K562 (cell line): ENCODE data around the gene ENOX2. TPM values are rescaled to one million over a fixed set of nuclear protein-coding genes. Genes with fewer than 3 reads are reported as not detected.
A peak's percentile ranks its signal among the peaks of the same experiment; 100 is the strongest.

Experiments
- CXXC5 ChIP-seq: fragments of 250-450 bp; sonication (Bioruptor Pico); IDR thresholded peaks from 2 replicates; pipeline ENCODE4 v1.8.0; 2022; ENCODE audit warnings: inconsistent platforms, mild to moderate bottlenecking, moderate library complexity
- FOXK2 ChIP-seq, 2 experiments: fragments of 450-650 bp; IDR thresholded peaks in 1 of 2; conservative IDR thresholded peaks in 1 of 2; 2 replicates each; pipeline ENCODE4 v1.6.1; 2016; ENCODE audit warnings: low read depth in 2 of 2, mild to moderate bottlenecking in 1 of 2
- GATA2 ChIP-seq: sonication (generic); formaldehyde crosslinking; IDR thresholded peaks from 2 replicates; pipeline ENCODE4 v1.4.0; 2020; ENCODE audit warnings: mild to moderate bottlenecking, missing genetic modification reagents
- KLF16 ChIP-seq: IDR thresholded peaks from 2 replicates; pipeline ENCODE4 v1.6.1; 2016; ENCODE audit warnings: antibody characterized with exemption
- MAFG ChIP-seq: fragments of 450-650 bp; conservative IDR thresholded peaks from 2 replicates; pipeline ENCODE4 v1.6.1; 2016; ENCODE audit warnings: missing genetic modification characterization, missing compliant biosample characterization
- RAD51 ChIP-seq: fragments of 450-650 bp; IDR thresholded peaks from 2 replicates; pipeline ENCODE4 v1.7.1; 2016; ENCODE audit warnings: low read depth, mild to moderate bottlenecking, borderline replicate concordance
- RBFOX2 ChIP-seq: fragments of 200-400 bp; formaldehyde crosslinking; IDR thresholded peaks from 2 replicates; pipeline ENCODE4 v1.6.1; 2017; ENCODE audit warnings: low read depth, mild to moderate bottlenecking, low read length, moderate library complexity
- SMARCA4 ChIP-seq: fragments of 450-650 bp; IDR thresholded peaks from 2 replicates; pipeline ENCODE4 v1.6.1; 2016
- TBP ChIP-seq: optimal IDR thresholded peaks from 2 replicates; pipeline ENCODE3; 2011; ENCODE audit warnings: low read depth, low read length, improper control_type of control experiment
- TCF3 ChIP-seq: sonication (generic); formaldehyde crosslinking; IDR thresholded peaks from 2 replicates; pipeline ENCODE4 v1.4.0; 2020; ENCODE audit warnings: mild to moderate bottlenecking, missing genetic modification reagents
- ZNF23 ChIP-seq: fragments of 250-450 bp; sonication (Bioruptor Pico); IDR thresholded peaks from 2 replicates; pipeline ENCODE4 v1.4.0; 2020; ENCODE audit warnings: mild to moderate bottlenecking
- polyA plus RNA-seq, 8 experiments: library from polyadenylated mRNA; depleted of rRNA in 4 of 8; stranded (reverse) in 5 of 8; unstranded in 3 of 8; fragments of >200 nt; fragmentation: Nextera tagmentation in 2 of 8; fragmentation: Illumina TruSeq in 1 of 8; extraction: Ambion mirVana in 2 of 8; extraction: Trizol in 1 of 8; gene quantifications; 2 replicates each; pipeline versions ENCODE4 v1.2.1 to v1.2.3, GENCODE V29; 2011 to 2014; ENCODE audit warnings: inconsistent platforms in 1 of 8, missing spikeins in 1 of 8
- total RNA-seq, 7 experiments: library from RNA; depleted of rRNA in 6 of 7; stranded (reverse); fragments of >200 nt in 6 of 7; fragmentation: Illumina TruSeq in 2 of 7; extraction: Trizol in 2 of 7; gene quantifications; 2 replicates each; pipeline versions ENCODE4 v1.2.1 to v1.2.3, GENCODE V29; 2011 to 2021; ENCODE audit warnings: low replicate concordance in 1 of 7
- TF ChIP-seq, protein P1 (sequence below): sonication (generic); formaldehyde crosslinking; IDR thresholded peaks from 2 replicates; pipeline ENCODE4 v1.9.0; 2022; ENCODE audit warnings: mild to moderate bottlenecking, missing genetic modification reagents
- TF ChIP-seq, protein P2 (sequence below): sonication (generic); formaldehyde crosslinking; IDR thresholded peaks from 2 replicates; pipeline ENCODE4 v1.8.0; 2022; ENCODE audit warnings: mild to moderate bottlenecking, missing genetic modification reagents, borderline replicate concordance
- TF ChIP-seq, protein P3 (sequence below): sonication (generic); formaldehyde crosslinking; IDR thresholded peaks from 2 replicates; pipeline ENCODE4 v1.9.0; 2022; ENCODE audit warnings: mild to moderate bottlenecking, missing genetic modification reagents
- TF ChIP-seq, protein P4 (sequence below), 2 experiments: fragments of 200-800 bp in 1 of 2; sonication (Bioruptor generic) in 1 of 2; sonication (generic) in 1 of 2; formaldehyde crosslinking in 1 of 2; IDR thresholded peaks in 1 of 2; conservative IDR thresholded peaks in 1 of 2; 2 replicates each; pipeline versions ENCODE4 v1.5.0 to v1.6.1; 2016 to 2020; ENCODE audit warnings: missing compliant biosample characterization in 1 of 2, missing genetic modification characterization in 1 of 2, missing genetic modification reagents in 1 of 2
- TF ChIP-seq, protein P5 (sequence below): fragments of 200-800 bp; sonication (Bioruptor generic); IDR thresholded peaks from 2 replicates; pipeline ENCODE4 v1.6.1; 2017; ENCODE audit warnings: missing genetic modification characterization, missing compliant biosample characterization
- TF ChIP-seq, protein P6 (sequence below): fragments of 250-450 bp; sonication (Bioruptor Pico); IDR thresholded peaks from 2 replicates; pipeline ENCODE4 v1.8.0; 2022; ENCODE audit warnings: inconsistent platforms, mild to moderate bottlenecking, moderate library complexity, borderline replicate concordance
- TF ChIP-seq, protein P7 (sequence below), 2 experiments: fragments of 450-650 bp; conservative IDR thresholded peaks; 2 replicates each; pipeline ENCODE4 v1.6.1; 2017; ENCODE audit warnings: mild to moderate bottlenecking in 2 of 2, moderate library complexity in 2 of 2

Gene ENOX2
- total and polyA plus RNA-seq, 9 of the 15 experiments (the other 6 are each of a cell fraction or from before 2014, with no cell fraction given): 6.1 to 24.0 (median 13.8) TPM

DNA sequence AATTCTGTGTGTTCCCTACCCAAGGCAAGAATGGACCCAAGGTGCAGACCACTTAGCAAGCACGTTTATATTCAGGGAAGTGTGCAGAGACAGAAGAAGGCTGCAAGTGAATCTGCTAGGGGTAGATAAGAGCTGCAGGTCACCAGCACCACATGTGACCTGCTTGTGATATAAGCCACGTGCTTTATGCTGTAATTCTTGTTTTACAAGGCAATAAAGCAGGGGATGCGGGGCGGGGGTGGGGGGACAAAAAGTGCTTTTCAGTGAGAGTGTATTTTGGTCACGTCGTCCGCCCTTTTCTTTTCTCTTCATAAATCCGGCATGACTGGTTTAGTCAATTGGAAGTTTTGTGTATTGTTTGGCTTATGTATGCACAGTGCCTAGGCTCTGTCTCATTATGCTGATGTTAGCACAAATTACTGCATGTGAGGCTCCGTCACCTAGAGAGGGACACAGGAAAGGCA lies 308.5 kb downstream of the ENOX2 start (continued):
- TF ChIP-seq, protein P1, sequence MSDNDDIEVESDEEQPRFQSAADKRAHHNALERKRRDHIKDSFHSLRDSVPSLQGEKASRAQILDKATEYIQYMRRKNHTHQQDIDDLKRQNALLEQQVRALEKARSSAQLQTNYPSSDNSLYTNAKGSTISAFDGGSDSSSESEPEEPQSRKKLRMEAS (CRISPR knock-in tag): peak; percentile 79
- TF ChIP-seq CXXC5 (CRISPR knock-in tag): peak; percentile 8; the same call in 1 of the 2 replicates
- TF ChIP-seq, protein P2, sequence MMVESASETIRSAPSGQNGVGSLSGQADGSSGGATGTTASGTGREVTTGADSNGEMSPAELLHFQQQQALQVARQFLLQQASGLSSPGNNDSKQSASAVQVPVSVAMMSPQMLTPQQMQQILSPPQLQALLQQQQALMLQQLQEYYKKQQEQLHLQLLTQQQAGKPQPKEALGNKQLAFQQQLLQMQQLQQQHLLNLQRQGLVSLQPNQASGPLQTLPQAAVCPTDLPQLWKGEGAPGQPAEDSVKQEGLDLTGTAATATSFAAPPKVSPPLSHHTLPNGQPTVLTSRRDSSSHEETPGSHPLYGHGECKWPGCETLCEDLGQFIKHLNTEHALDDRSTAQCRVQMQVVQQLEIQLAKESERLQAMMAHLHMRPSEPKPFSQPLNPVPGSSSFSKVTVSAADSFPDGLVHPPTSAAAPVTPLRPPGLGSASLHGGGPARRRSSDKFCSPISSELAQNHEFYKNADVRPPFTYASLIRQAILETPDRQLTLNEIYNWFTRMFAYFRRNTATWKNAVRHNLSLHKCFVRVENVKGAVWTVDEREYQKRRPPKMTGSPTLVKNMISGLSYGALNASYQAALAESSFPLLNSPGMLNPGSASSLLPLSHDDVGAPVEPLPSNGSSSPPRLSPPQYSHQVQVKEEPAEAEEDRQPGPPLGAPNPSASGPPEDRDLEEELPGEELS (CRISPR knock-in tag): no peak
- peak; percentile 59; the same call in 1 of the 2 replicates for TF ChIP-seq GATA2 (CRISPR knock-in tag)
- peak; percentile 83 for TF ChIP-seq RAD51
- TF ChIP-seq, protein P3, sequence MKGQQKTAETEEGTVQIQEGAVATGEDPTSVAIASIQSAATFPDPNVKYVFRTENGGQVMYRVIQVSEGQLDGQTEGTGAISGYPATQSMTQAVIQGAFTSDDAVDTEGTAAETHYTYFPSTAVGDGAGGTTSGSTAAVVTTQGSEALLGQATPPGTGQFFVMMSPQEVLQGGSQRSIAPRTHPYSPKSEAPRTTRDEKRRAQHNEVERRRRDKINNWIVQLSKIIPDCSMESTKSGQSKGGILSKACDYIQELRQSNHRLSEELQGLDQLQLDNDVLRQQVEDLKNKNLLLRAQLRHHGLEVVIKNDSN (CRISPR knock-in tag): peak; percentile 82
- 0 out of 2 replicates have a peak, but pooled peaks have one; percentile 13 for TF ChIP-seq RBFOX2
- TF ChIP-seq TBP: peak; percentile 29
- TF ChIP-seq FOXK2 (conservative IDR thresholded peaks at IDR 0.05 in 1 of 2, IDR thresholded peaks at IDR 0.05 in 1 of 2; ENCODE audit: low read depth in 2 of 2): peak in 1 of 2 experiments; percentile 59; a peak in 2 of 4 replicates
- TF ChIP-seq, protein P4, sequence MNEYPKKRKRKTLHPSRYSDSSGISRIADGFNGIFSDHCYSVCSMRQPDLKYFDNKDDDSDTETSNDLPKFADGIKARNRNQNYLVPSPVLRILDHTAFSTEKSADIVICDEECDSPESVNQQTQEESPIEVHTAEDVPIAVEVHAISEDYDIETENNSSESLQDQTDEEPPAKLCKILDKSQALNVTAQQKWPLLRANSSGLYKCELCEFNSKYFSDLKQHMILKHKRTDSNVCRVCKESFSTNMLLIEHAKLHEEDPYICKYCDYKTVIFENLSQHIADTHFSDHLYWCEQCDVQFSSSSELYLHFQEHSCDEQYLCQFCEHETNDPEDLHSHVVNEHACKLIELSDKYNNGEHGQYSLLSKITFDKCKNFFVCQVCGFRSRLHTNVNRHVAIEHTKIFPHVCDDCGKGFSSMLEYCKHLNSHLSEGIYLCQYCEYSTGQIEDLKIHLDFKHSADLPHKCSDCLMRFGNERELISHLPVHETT (CRISPR knock-in tag; conservative IDR thresholded peaks at IDR 0.05 in 1 of 2, IDR thresholded peaks at IDR 0.05 in 1 of 2): 0 out of 4 replicates have a peak, but pooled peaks of 1 of the 2 experiments have one; percentile 22
- TF ChIP-seq MAFG: peak; percentile 93
- peak; percentile 94 for TF ChIP-seq TCF3
- TF ChIP-seq, protein P5, sequence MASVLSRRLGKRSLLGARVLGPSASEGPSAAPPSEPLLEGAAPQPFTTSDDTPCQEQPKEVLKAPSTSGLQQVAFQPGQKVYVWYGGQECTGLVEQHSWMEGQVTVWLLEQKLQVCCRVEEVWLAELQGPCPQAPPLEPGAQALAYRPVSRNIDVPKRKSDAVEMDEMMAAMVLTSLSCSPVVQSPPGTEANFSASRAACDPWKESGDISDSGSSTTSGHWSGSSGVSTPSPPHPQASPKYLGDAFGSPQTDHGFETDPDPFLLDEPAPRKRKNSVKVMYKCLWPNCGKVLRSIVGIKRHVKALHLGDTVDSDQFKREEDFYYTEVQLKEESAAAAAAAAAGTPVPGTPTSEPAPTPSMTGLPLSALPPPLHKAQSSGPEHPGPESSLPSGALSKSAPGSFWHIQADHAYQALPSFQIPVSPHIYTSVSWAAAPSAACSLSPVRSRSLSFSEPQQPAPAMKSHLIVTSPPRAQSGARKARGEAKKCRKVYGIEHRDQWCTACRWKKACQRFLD (CRISPR knock-in tag): peak; percentile 74
- TF ChIP-seq SMARCA4: peak; percentile 84
- no peak for TF ChIP-seq ZNF23 (CRISPR knock-in tag)
- TF ChIP-seq KLF16: peak; percentile 86; the same call in 1 of the 2 replicates
- TF ChIP-seq, protein P6, sequence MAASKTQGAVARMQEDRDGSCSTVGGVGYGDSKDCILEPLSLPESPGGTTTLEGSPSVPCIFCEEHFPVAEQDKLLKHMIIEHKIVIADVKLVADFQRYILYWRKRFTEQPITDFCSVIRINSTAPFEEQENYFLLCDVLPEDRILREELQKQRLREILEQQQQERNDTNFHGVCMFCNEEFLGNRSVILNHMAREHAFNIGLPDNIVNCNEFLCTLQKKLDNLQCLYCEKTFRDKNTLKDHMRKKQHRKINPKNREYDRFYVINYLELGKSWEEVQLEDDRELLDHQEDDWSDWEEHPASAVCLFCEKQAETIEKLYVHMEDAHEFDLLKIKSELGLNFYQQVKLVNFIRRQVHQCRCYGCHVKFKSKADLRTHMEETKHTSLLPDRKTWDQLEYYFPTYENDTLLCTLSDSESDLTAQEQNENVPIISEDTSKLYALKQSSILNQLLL: no peak
- TF ChIP-seq, protein P7, sequence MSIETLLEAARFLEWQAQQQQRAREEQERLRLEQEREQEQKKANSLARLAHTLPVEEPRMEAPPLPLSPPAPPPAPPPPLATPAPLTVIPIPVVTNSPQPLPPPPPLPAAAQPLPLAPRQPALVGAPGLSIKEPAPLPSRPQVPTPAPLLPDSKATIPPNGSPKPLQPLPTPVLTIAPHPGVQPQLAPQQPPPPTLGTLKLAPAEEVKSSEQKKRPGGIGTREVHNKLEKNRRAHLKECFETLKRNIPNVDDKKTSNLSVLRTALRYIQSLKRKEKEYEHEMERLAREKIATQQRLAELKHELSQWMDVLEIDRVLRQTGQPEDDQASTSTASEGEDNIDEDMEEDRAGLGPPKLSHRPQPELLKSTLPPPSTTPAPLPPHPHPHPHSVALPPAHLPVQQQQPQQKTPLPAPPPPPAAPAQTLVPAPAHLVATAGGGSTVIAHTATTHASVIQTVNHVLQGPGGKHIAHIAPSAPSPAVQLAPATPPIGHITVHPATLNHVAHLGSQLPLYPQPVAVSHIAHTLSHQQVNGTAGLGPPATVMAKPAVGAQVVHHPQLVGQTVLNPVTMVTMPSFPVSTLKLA (conservative IDR thresholded peaks at IDR 0.05): peak; percentile 84 to 85
